Posterior cingulate gyrus (tissue), 11 donors: ENCODE results near the gene GPHN.
"Not testable (repeated sequence)": the region's sequence is repeated elsewhere in the genome, so short reads cannot be mapped to it uniquely, and the experiment has no call there.

Experiments used
- DNase-seq, 10 donors: peaks; one replicate each; pipeline versions ENCODE4 v3.0.0 to v3.0.0-alpha.2; 2020 to 2021; ENCODE audit warnings: mixed read lengths in 3 of 10
- intact Hi-C: fragments of 100-400 bp; cut with DNase I; formaldehyde crosslinking; loops from one replicate; pipeline ENCODE4 v1.15.1; 2023

The GPHN gene

GRCh38 chr14:66587753-66588152, 79.8 kb downstream of the GPHN start:
- peak in 3 of 10 donors; percentile 42 to 75 (median 47) for DNase-seq
- intact Hi-C loops = not testable (repeated sequence)

GRCh38 chr14:66595394-66595793, 87.4 kb downstream of the GPHN start:
- peak in 1 of 10 donors; percentile 47 for DNase-seq
- intact Hi-C loops = no loop called here

DNA sequence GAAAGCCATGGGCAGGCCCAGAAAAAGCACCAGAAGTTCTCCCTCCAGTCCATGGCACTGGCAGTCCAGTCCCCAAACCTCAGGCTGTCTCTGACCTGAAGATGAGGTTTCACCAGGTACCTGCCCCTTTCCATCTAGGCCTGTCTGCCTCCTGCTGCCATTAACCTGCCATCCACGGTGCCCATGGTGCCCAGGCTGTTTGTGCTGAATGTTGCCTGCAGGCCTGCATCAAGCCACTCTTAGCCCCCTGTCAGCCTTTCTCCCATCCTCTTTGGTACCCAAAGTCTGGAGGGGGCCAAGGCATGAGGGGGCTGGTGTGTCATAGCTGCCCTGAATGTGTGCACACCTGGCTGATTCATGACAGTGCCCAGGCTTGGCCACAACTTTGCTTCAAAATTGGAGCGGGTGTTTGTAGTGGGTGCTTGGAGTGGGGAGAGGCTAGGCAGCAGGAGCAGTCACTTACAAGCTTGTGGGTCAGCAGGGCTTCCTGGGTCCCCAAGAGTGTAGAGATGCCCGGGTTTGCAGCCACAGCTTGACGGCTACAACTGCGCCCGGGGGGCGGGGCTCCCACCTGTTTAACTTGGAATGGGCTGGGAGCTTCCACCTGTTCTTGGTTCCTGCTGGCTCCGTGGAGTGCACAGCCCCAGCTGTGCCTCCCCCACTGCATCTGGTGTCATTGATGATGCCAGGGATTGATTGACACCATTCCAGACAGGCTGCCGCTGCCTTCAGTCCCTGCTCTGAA, 88.5 kb downstream of the GPHN start:
- intact Hi-C loops = no loop called here
- DNase-seq = peak in 3 of 10 donors; percentile 29 to 66 (median 37)

DNA sequence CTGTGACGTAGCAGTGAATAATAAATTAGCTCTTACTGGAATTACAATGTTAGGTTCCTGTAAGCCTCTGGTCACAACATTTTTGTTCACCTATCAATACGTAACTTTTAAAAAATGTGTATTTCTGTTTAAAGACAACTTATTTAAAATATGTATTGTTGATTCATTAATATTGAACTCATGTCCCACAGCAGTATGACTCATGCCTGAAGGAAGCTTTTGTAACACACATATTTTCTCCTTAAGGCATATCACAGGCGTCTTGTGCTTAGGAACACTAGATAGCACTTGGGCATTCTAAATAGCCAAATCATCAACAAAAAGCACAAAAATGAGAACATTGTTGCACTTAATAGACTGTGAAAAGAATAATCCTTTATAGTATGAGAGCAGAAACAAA, 92.5 kb downstream of the GPHN start:
- intact Hi-C loops = no loop called here
- no peak for DNase-seq

DNA sequence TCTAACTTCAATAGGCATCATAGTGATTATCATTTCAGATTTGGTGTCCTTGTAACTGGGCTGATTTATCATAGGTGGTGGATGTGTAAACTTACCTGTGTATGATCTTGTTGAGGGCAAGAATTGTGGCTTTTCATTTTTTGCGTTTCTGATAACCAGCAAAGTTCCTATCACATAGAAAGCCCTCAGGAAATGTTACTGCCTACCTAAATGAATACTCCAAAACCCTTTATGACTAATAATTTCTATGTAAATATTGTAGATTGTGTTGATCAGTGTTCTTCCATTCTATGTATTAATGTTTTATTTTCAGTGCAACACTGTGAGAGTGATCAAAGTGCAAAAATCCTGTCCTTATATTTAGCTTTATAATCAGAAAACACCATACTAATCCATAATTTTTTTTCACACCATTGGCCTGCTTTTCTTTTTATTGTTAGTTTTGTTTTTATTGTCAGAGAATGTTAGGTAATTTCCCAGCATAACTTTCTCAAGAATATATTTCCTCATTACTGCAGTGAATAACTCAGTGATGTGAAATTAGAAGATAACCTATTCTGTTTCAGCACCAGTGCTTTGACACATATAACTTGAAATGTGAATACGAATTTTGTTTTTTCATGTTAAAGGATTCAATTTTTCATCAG, 94.1 kb downstream of the GPHN start:
- no peak for DNase-seq
- intact Hi-C loops = no loop called here

DNA sequence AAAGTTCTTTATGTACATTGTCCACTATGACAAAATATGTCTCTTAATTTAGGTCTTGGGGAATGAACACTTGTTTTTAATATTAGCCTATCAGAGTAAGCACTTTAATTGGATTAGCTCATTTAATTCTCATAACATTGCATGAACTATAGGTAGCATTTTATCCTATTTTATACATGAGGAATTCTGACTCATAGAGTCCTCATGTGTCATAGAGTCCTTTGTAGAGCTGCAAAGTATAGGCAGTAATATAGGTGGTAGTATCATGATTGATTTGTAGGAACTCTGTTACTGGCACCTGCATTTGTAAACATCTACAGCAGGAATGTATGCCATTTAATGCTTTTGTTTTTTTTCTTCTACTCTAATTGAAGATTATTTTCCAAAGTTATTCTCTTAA, 96.0 kb downstream of the GPHN start:
- intact Hi-C loops = no loop called here

GRCh38 chr14:66606826-66607225, 98.9 kb downstream of the GPHN start:
- intact Hi-C loops = no loop called here
- no peak for DNase-seq

More for the DNA sequence above, 96.0 kb downstream of the GPHN start:
- DNase-seq = no peak

GRCh38 chr14:66610154-66610563, 102.2 kb downstream of the GPHN start:
- DNase-seq = no peak
- intact Hi-C loops = no loop called here

DNA sequence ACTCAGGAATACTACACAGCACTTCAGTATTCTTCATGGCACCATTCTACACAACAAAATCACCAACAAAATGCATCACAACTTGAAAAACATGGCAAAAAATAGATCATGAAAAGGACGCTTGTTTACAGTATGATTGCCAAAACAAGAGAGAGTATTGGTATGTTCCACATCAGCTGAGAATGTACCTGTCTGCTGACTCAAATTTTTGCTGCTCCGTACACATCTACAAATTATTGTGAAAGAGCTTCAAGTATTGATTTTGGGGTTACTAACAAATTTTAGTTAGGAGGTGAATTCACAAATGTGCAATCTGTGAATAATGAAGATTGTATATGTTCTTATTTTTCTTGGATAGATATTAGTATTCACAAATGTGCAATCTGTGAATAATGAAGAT, 105.4 kb downstream of the GPHN start:
- no peak for DNase-seq
- intact Hi-C loops = no loop called here

- intact Hi-C loops = no loop called here
- DNase-seq = no peak
Measured at GRCh38 chr14:66619952-66620351, 112.0 kb downstream of the GPHN start.

DNA sequence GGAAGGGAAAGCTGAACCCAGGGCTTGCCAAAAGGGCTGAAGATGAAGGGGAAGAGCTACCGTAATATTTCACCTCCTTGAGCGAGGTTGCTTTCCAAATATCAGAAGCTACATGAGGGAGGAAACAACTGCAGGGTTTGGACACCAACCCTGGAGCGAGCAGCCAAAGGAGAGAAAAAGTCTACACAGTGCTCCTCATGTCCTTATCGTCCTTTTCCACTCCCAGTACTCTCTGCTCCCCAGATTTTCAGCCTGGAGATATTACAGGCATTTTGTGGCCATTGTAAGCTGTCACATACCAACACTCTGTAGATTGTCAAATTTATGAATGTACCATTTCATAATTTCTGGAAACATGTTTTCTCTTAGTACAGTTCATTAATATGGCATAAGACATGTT, 115.9 kb downstream of the GPHN start:
- intact Hi-C loops = no loop called here
- DNase-seq = no peak

DNA sequence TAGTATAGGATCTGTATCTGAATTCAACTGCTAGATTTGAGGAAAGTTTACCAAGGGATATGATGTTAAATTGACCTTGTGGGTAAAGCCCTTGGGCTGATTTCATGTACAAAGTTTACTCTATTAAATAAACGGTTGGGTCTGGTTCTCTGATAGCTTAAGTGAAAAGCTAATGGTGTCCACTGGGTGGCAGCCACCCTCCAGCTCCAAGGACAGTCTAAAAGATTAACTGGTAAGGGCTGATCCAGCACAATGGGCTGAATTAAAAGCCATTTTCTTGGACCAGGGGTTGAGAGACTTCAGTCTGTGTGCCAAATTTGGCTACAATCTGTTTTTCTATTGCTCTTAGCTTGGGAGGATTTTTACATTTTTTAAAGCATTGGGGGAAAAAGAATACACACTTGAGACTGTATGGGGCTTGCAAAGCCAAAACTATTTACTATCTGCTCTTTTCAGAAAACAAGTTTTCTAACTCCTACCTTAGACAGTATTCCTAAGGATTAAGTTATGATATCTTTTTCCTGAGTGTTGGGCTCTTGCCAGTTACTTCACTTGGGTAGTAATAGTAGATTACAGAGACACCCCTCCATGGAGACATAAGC, 116.5 kb downstream of the GPHN start:
- DNase-seq = peak in 7 of 10 donors; percentile 35 to 92 (median 56)
- intact Hi-C loops = no loop called here

DNA sequence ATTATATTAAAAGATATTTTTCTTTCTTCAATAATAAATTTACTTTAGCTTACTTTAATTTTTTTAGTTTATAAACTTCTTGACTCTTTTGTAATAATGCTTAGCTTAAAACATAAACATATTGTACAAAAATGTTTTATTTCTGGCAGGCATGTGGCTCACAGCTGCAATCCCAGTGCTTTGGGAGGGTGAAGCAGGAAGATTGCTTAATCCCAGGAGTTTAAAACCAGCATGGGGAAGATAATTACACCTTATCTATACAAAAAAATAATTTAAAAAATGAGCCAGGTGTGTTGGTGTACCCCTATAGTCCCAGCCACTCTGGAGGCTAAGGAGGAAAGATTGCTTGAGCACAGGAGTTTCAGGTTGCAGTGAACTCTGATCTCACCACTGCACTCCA, 120.7 kb downstream of the GPHN start:
- intact Hi-C loops = no loop called here
- no peak for DNase-seq

GRCh38 chr14:66629499-66629898, 121.6 kb downstream of the GPHN start:
- intact Hi-C loops = no loop called here
- DNase-seq = no peak

GRCh38 chr14:66634876-66635275, 126.9 kb downstream of the GPHN start:
- intact Hi-C loops = no loop called here
- no peak for DNase-seq

GRCh38 chr14:66635435-66635834, 127.5 kb downstream of the GPHN start:
- DNase-seq = no peak
- intact Hi-C loops = no loop called here

GRCh38 chr14:66636240-66636639, 128.3 kb downstream of the GPHN start:
- intact Hi-C loops = no loop called here
- no peak for DNase-seq

- no peak for DNase-seq
- intact Hi-C loops = no loop called here
Measured at GRCh38 chr14:66638689-66639088, 130.7 kb downstream of the GPHN start.

DNA sequence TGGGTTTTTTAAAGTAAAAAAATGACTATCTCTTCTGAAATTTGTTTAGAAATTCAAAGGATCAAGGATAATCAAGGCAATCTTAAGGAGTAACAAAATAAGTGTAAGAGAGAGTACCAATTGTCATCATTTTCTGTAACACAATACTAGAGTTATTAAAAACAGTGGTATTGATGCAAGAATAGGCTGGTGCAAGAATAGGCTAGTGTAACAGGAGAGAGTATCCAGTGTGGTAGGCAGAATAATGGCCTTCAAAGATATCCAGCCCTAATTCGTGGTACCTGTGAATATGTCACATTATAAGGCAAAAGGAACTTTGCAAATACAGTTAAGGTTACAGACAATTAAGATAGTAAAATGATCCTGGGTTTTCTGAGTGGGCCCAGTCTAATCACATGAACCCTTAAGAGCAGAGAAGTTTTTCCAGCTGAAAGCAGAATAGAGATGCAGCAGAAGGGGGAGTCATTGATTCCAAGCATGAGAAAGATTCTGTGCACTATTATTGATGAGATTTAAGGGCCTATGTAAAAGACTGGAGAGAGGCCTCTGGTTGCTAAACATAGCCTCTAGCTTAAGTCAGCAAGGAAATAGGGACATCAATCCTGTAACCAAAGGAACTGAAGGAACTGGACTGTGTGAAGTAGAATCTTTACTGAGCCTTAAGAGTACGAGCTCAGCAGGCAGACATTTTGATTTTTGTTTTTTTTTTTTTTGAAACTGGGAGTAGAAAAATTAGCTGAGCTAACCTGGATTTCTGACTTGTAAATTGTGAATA, 134.1 kb downstream of the GPHN start:
- intact Hi-C loops = no loop called here
- DNase-seq = no peak

GRCh38 chr14:66643344-66643743, 135.4 kb downstream of the GPHN start:
- DNase-seq = no peak
- intact Hi-C loops = no loop called here

- DNase-seq = no peak
- intact Hi-C loops = no loop called here
Measured at GRCh38 chr14:66645716-66646115, 137.8 kb downstream of the GPHN start.
